H1 (cell line): ENCODE measurements around the gene NLK. TPM values are rescaled to one million over a fixed set of nuclear protein-coding genes. Genes with fewer than 3 reads are reported as not detected.

ENCODE experiments used
- CTCF ChIA-PET: fragments of 300-600 bp; sonication (Branson Sonifier 250); formaldehyde crosslinking; loops from one replicate; lab custom pipeline; 2021; ENCODE audit not compliant: partially characterized antibody; lab: Charles Lee
- POLR2A ChIA-PET: fragments of 300-600 bp; sonication (Branson Sonifier 250); formaldehyde crosslinking; loops from one replicate; lab custom pipeline; 2021; ENCODE audit warnings: inconsistent platforms; ENCODE audit not compliant: partially characterized antibody; lab: Charles Lee
- DNase-seq, 2 experiments: peaks; one replicate each; pipeline versions ENCODE4 v3.0.0 to v3.0.0-alpha.2; 2010 to 2022; ENCODE audit warnings: low spot score in 2 of 2, low read depth in 1 of 2, mixed read lengths in 1 of 2
- FAIRE-seq: peaks from 2 replicates; lab custom pipeline; 2011; peaks lifted over from hg19 to GRCh38; lab: Jason Lieb, UNC
- H2AFZ ChIP-seq: 2 replicates; pipeline ENCODE4 v1.8.1; 2012; ENCODE audit warnings: low read length, inconsistent platforms
- H2AK5ac ChIP-seq: 2 replicates; pipeline ENCODE4 v1.6.1; 2013; ENCODE audit warnings: low read depth, low read length
- H2BK120ac ChIP-seq: replicated peaks from 2 replicates; pipeline ENCODE3; 2013; ENCODE audit warnings: low read depth, low read length, inconsistent platforms
- H2BK12ac ChIP-seq: 2 replicates; pipeline ENCODE4 v1.6.1; 2013; ENCODE audit warnings: low read depth, low read length
- H2BK15ac ChIP-seq: 2 replicates; pipeline ENCODE4 v1.6.1; 2013; ENCODE audit warnings: low read length
- H2BK20ac ChIP-seq: 2 replicates; pipeline ENCODE4 v1.6.1; 2013; ENCODE audit warnings: low read length
- H2BK5ac ChIP-seq: 2 replicates; pipeline ENCODE4 v1.6.1; 2013; ENCODE audit warnings: low read depth, low read length
- H3K14ac ChIP-seq: 2 replicates; pipeline ENCODE4 v1.6.1; 2013; ENCODE audit warnings: inconsistent platforms; ENCODE audit not compliant: insufficient read length
- H3K18ac ChIP-seq: 2 replicates; pipeline ENCODE4 v1.6.1; 2013; ENCODE audit warnings: low read length; ENCODE audit errors: extremely low read depth
- H3K23ac ChIP-seq: 2 replicates; pipeline ENCODE4 v1.6.1; 2013; ENCODE audit warnings: inconsistent platforms; ENCODE audit not compliant: insufficient read length
- H3K23me2 ChIP-seq: 2 replicates; pipeline ENCODE4 v1.6.1; 2013; ENCODE audit warnings: low read depth, low read length
- H3K27ac ChIP-seq: 2 replicates; pipeline ENCODE4 v1.6.1; 2011; ENCODE audit warnings: low read depth, low read length, inconsistent platforms
- H3K27me3 ChIP-seq, 4 experiments: replicated peaks in 1 of 4; 1 replicate in 1 of 4; 2 replicates in 3 of 4; pipeline versions ENCODE4 v1.6.1 to v1.8.1; 2011 to 2013; ENCODE audit warnings: low read length in 3 of 4, mild to moderate bottlenecking in 3 of 4, inconsistent platforms in 2 of 4, mixed read lengths in 2 of 4, moderate library complexity in 1 of 4; ENCODE audit not compliant: control insufficient read depth in 3 of 4, insufficient read depth in 3 of 4; ENCODE audit errors: extremely low read depth in 1 of 4
- H3K36me3 ChIP-seq, 4 experiments: 2 replicates each; pipeline versions ENCODE4 v1.6.1 to v1.8.1; 2011 to 2013; ENCODE audit warnings: mild to moderate bottlenecking in 4 of 4, low read length in 3 of 4, moderate library complexity in 2 of 4, control low read depth in 1 of 4, inconsistent platforms in 1 of 4; ENCODE audit not compliant: insufficient read depth in 4 of 4, control insufficient read depth in 2 of 4
- H3K4ac ChIP-seq: replicated peaks from 2 replicates; pipeline ENCODE3; 2013; ENCODE audit warnings: low read length, low read depth, mixed read lengths, inconsistent platforms; ENCODE audit not compliant: insufficient read length
- H3K4me1 ChIP-seq, 4 experiments: replicated peaks in 1 of 4; 1 replicate in 1 of 4; 2 replicates in 3 of 4; pipeline versions ENCODE4 v1.6.1 to v1.8.1; 2011 to 2013; ENCODE audit warnings: low read length in 3 of 4, inconsistent platforms in 2 of 4, mixed read lengths in 1 of 4; ENCODE audit not compliant: insufficient read depth in 4 of 4, control insufficient read depth in 3 of 4
- H3K4me2 ChIP-seq, 2 experiments: 2 replicates each; pipeline versions ENCODE4 v1.6.1 to v1.8.1; 2011 to 2013; ENCODE audit warnings: low read depth in 2 of 2, low read length in 2 of 2, control low read depth in 1 of 2, inconsistent platforms in 1 of 2, mild to moderate bottlenecking in 1 of 2; ENCODE audit not compliant: insufficient read depth in 1 of 2
- H3K4me3 ChIP-seq, 4 experiments: fragments of 200-600, 300-600 bp in 1 of 4; sonication (generic), shearing (Covaris generic), sonication (Bioruptor Twin) in 1 of 4; 2 replicates each; pipeline versions ENCODE4 v1.5.1 to v1.8.1; 2011 to 2016; ENCODE audit warnings: low read length in 4 of 4, low read depth in 3 of 4, control low read depth in 2 of 4, inconsistent platforms in 2 of 4, mild to moderate bottlenecking in 2 of 4, mixed read lengths in 1 of 4, moderate library complexity in 1 of 4; ENCODE audit not compliant: insufficient read depth in 2 of 4; ENCODE audit errors: extremely low read depth in 1 of 4
- H3K56ac ChIP-seq: replicated peaks from 2 replicates; pipeline ENCODE3; 2013; ENCODE audit warnings: low read depth, mild to moderate bottlenecking, mixed read lengths, low read length, inconsistent platforms; ENCODE audit not compliant: insufficient read length
- H3K79me1 ChIP-seq: 2 replicates; pipeline ENCODE4 v1.6.1; 2013; ENCODE audit warnings: low read depth, low read length, control low read depth
- H3K79me2 ChIP-seq, 2 experiments: 2 replicates each; pipeline versions ENCODE4 v1.6.1 to v1.8.1; 2012 to 2013; ENCODE audit warnings: low read length in 2 of 2, mild to moderate bottlenecking in 2 of 2, inconsistent platforms in 1 of 2; ENCODE audit not compliant: insufficient read depth in 2 of 2, control insufficient read depth in 1 of 2
- H3K9ac ChIP-seq, 4 experiments: replicated peaks in 1 of 4; 1 replicate in 1 of 4; 2 replicates in 3 of 4; pipeline versions ENCODE4 v1.6.1 to v1.8.1; 2011 to 2013; ENCODE audit warnings: low read depth in 3 of 4, low read length in 3 of 4, control low read depth in 2 of 4, mild to moderate bottlenecking in 2 of 4, moderate library complexity in 2 of 4, inconsistent platforms in 1 of 4; ENCODE audit errors: extremely low read depth in 1 of 4
- H3K9me3 ChIP-seq, 2 experiments: 2 replicates each; pipeline versions ENCODE4 v1.6.1 to v1.8.1; 2012 to 2013; ENCODE audit warnings: mild to moderate bottlenecking in 2 of 2, moderate library complexity in 2 of 2, control low read depth in 1 of 2, inconsistent platforms in 1 of 2, low read depth in 1 of 2, low read length in 1 of 2, mixed read lengths in 1 of 2; ENCODE audit not compliant: insufficient read depth in 2 of 2
- H4K20me1 ChIP-seq, 2 experiments: replicated peaks in 1 of 2; 2 replicates each; pipeline versions ENCODE3 to v1.8.1; 2011 to 2013; ENCODE audit warnings: inconsistent platforms in 2 of 2, low read length in 2 of 2, mild to moderate bottlenecking in 1 of 2; ENCODE audit not compliant: insufficient read depth in 2 of 2, control insufficient read depth in 1 of 2
- H4K5ac ChIP-seq: 2 replicates; pipeline ENCODE4 v1.6.1; 2013; ENCODE audit warnings: low read length, low read depth, mixed read lengths, inconsistent platforms; ENCODE audit not compliant: insufficient read length
- H4K8ac ChIP-seq: 2 replicates; pipeline ENCODE4 v1.8.0; 2013; ENCODE audit warnings: mild to moderate bottlenecking, moderate library complexity, low read length, inconsistent platforms; ENCODE audit not compliant: insufficient read depth; ENCODE audit errors: extremely low read depth
- H4K91ac ChIP-seq: replicated peaks from 2 replicates; pipeline ENCODE3; 2013; ENCODE audit warnings: low read length, mixed read lengths, inconsistent platforms; ENCODE audit not compliant: insufficient read length
- CTBP2 ChIP-seq: IDR thresholded peaks from 2 replicates; pipeline ENCODE4 v1.7.0; 2011; ENCODE audit warnings: borderline replicate concordance, mild to moderate bottlenecking, moderate library complexity, mixed read lengths, low read length; ENCODE audit not compliant: insufficient read depth, insufficient read length
- JUN ChIP-seq: IDR thresholded peaks from 2 replicates; pipeline ENCODE4 v1.6.1; 2011; ENCODE audit warnings: low read depth, mild to moderate bottlenecking, improper control_type of control experiment, low read length
- RFX5 ChIP-seq: IDR thresholded peaks from 2 replicates; pipeline ENCODE4 v1.6.1; 2011; ENCODE audit warnings: low read depth, low read length, improper control_type of control experiment, borderline replicate concordance
- RXRA ChIP-seq: IDR thresholded peaks from 2 replicates; pipeline ENCODE4 v1.6.1; 2011; ENCODE audit warnings: low read depth, mild to moderate bottlenecking, low read length, moderate library complexity; ENCODE audit not compliant: insufficient read depth
- SRF ChIP-seq: IDR thresholded peaks from 2 replicates; pipeline ENCODE4 v1.6.1; 2011; ENCODE audit warnings: mild to moderate bottlenecking, low read depth, low read length, moderate library complexity
- WGBS, 2 experiments: shearing (Covaris generic) in 1 of 2; methylation state at CpG; one replicate each; pipeline versions ENCODE4 v1.1.6 to v1.1.7; 2013 to 2015; ENCODE audit warnings: low lambda C conversion rate in 2 of 2, mixed read lengths in 2 of 2, inconsistent platforms in 1 of 2, low coverage in 1 of 2, missing lambda C conversion rate in 1 of 2; ENCODE audit not compliant: insufficient replicate concordance in 2 of 2, insufficient coverage in 1 of 2, insufficient read length in 1 of 2; ENCODE audit errors: extremely low coverage in 1 of 2, missing lambda C conversion rate in 1 of 2; 5-methylcytosine and 5-hydroxymethylcytosine counted together
- polyA plus RNA-seq, 7 experiments: library from polyadenylated mRNA; depleted of rRNA in 3 of 7; stranded (reverse) in 5 of 7; unstranded in 2 of 7; fragments of >200 nt in 5 of 7; fragments of 200-250 nt in 2 of 7; gene quantifications; 1 replicate in 5 of 7; 2 replicates in 1 of 7; 4 replicates in 1 of 7; pipeline versions ENCODE4 v1.2.1 to v1.2.3, GENCODE V29; 2011 to 2013; ENCODE audit warnings: missing spikeins in 2 of 7, mixed read lengths in 2 of 7
- total RNA-seq: library from RNA; stranded (reverse); fragmentation: NEBNext Ultra II Directional; extraction: Animal tissue kit (Norgen Biotek cat#: 25700); gene quantifications from 2 replicates; pipeline ENCODE4 v1.2.1, GENCODE V29; 2021
- TF ChIP-seq, protein P1 (sequence below): IDR thresholded peaks from 2 replicates; pipeline ENCODE4 v1.6.1; 2011; ENCODE audit warnings: low read length, improper control_type of control experiment

NLK gene
- total and polyA plus RNA-seq, 2 of the 8 experiments (the other 6 are each of a cell fraction or from before 2014, with no cell fraction given): 30.8 to 49.9 TPM

DNA sequence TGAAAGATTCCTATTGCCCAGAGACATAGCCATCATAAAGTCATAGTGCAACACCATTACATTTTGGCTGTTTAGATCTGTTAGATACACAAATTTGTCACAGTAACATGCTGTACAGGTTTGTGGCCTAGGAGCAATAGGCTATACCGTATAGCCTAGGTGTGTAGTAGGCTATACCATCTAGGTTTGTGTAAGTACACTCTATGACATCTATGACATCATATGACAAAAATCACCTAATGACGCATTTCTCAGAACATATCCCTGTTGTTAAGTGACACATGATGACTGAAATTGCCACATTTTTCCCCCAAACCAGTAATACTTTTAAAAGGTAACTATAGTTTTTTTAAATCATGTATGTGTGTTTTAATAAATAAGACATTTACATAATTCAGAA is 43.3 kb downstream of the NLK start:
- no peak overlapping the region for H2AK5ac ChIP-seq
- H4K5ac ChIP-seq: no peak overlapping the region
- H3K9ac ChIP-seq: no peak overlapping the region
- H3K4me3 ChIP-seq: no peak overlapping the region
- no peak overlapping the region for H3K14ac ChIP-seq
- no peak overlapping the region for H2BK120ac ChIP-seq
- no peak overlapping the region for H2BK5ac ChIP-seq
- no peak overlapping the region for H4K8ac ChIP-seq
- DNase-seq (no peak), FAIRE-seq (no peak)
- WGBS, 2 experiments: 91% methylated on average over 2 of the region's 2 CpGs; no CpG with 5 or more reads in 1 of the 2 experiments
- H2BK20ac ChIP-seq: no peak overlapping the region
- no peak overlapping the region for H4K91ac ChIP-seq
- no peak overlapping the region for H3K4me2 ChIP-seq
- ChIA-PET POLR2A (no interaction called here), CTCF (interaction anchor here (1.3 kb wide), 1 partner anchor 47 kb away, joined by 3 read pairs; no protein-coding TSS in a partner anchor)
- H3K79me1 ChIP-seq: peaks cover 7% of the 10 kb centered on the region
- H3K27ac ChIP-seq: no peak overlapping the region
- H3K27me3 ChIP-seq: no peaks in the 10 kb centered on the region
- no peak overlapping the region for H3K18ac ChIP-seq
- peaks cover 0 to 96% of the 10 kb centered on the region in 2 experiments; a peak in 3 of 4 replicates for H3K79me2 ChIP-seq
- H2BK12ac ChIP-seq: no peak overlapping the region
- no peaks in the 10 kb centered on the region; a peak in 2 of 8 replicates for H3K36me3 ChIP-seq
- no peaks in the 10 kb centered on the region for H3K23me2 ChIP-seq
- H2AFZ ChIP-seq: no peak overlapping the region
- H3K4ac ChIP-seq: no peak overlapping the region
- peaks cover 7 to 13% of the 10 kb centered on the region in 2 experiments; a peak in 3 of 4 replicates for H3K9me3 ChIP-seq
- peaks cover 2 to 4% of the 10 kb centered on the region in 2 experiments for H4K20me1 ChIP-seq
- H3K4me1 ChIP-seq: peaks cover 0 to 4% (median 2%) of the 10 kb centered on the region in 4 experiments; a peak in 3 of 7 replicates
- no peak overlapping the region for H3K23ac ChIP-seq
- H2BK15ac ChIP-seq: no peak overlapping the region
- TF ChIP-seq SRF (no peak), RXRA (no peak), JUN (no peak), RFX5 (no peak), CTBP2 (no peak)
- TF ChIP-seq, protein P1, sequence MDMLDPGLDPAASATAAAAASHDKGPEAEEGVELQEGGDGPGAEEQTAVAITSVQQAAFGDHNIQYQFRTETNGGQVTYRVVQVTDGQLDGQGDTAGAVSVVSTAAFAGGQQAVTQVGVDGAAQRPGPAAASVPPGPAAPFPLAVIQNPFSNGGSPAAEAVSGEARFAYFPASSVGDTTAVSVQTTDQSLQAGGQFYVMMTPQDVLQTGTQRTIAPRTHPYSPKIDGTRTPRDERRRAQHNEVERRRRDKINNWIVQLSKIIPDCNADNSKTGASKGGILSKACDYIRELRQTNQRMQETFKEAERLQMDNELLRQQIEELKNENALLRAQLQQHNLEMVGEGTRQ: no peak
- H3K56ac ChIP-seq: no peak overlapping the region
